ENCODE measurements around the gene STXBP1.

GRCh38 chr9:127634021-127634420 is 21.9 kb downstream of the STXBP1 start:
- TF ChIP-seq CTCF (IDR thresholded peaks at IDR 0.05) (no peak), POLR2A (IDR thresholded peaks at IDR 0.05) (no peak)
